Common myeloid progenitor, CD34-positive (primary cell): ENCODE data around the gene CD37. TPM values are rescaled to one million over a fixed set of nuclear protein-coding genes. Genes with fewer than 3 reads are reported as not detected.
"Not testable (repeated sequence)": the region's sequence is repeated elsewhere in the genome, so short reads cannot be mapped to it uniquely, and the experiment has no call there.

Experiments used
- CTCF ChIA-PET: fragments of 350-600 bp; sonication (Branson Sonifier 250); formaldehyde crosslinking; loops from one replicate; lab custom pipeline; 2021; ENCODE audit warnings: antibody characterized with exemption; lab: Charles Lee
- POLR2A ChIA-PET: fragments of 350-600 bp; sonication (Branson Sonifier 250); formaldehyde crosslinking; loops from one replicate; lab custom pipeline; 2021; ENCODE audit warnings: antibody characterized with exemption; lab: Charles Lee
- DNase-seq, 3 donors: peaks; one replicate each; pipeline versions ENCODE4 v3.0.0 to v3.0.0-alpha.2; 2013
- H3K27ac ChIP-seq, 2 experiments: 1 replicate in 1 of 2; 2 replicates in 1 of 2; pipeline ENCODE4 v1.7.0; 2013; ENCODE audit warnings: inconsistent platforms in 2 of 2, low read length in 2 of 2, mild to moderate bottlenecking in 2 of 2, low read depth in 1 of 2, moderate library complexity in 1 of 2; ENCODE audit not compliant: severe bottlenecking in 2 of 2, insufficient read depth in 1 of 2, poor library complexity in 1 of 2
- H3K27me3 ChIP-seq, 5 experiments: replicated peaks in 2 of 5; 1 replicate in 3 of 5; 2 replicates in 2 of 5; pipeline versions ENCODE4 v1.6.1 to v1.7.0; 2013; ENCODE audit warnings: low read length in 4 of 5, mild to moderate bottlenecking in 2 of 5, moderate library complexity in 2 of 5, inconsistent platforms in 1 of 5; ENCODE audit not compliant: insufficient read depth in 5 of 5, control insufficient read depth in 4 of 5
- H3K36me3 ChIP-seq, 4 experiments: 1 replicate in 2 of 4; 2 replicates in 2 of 4; pipeline versions ENCODE4 v1.6.1 to v1.7.0; 2013; ENCODE audit warnings: low read length in 3 of 4, control low read depth in 1 of 4, mild to moderate bottlenecking in 1 of 4; ENCODE audit not compliant: control insufficient read depth in 4 of 4, insufficient read depth in 4 of 4
- H3K4me1 ChIP-seq, 4 experiments: 1 replicate in 3 of 4; 2 replicates in 1 of 4; pipeline versions ENCODE4 v1.6.1 to v1.7.1; 2013; ENCODE audit warnings: low read length in 3 of 4, mild to moderate bottlenecking in 3 of 4, control low read depth in 1 of 4, inconsistent platforms in 1 of 4, moderate library complexity in 1 of 4; ENCODE audit not compliant: control insufficient read depth in 4 of 4, insufficient read depth in 4 of 4; ENCODE audit errors: control extremely low read depth in 1 of 4
- H3K4me3 ChIP-seq, 7 experiments: 1 replicate in 4 of 7; 2 replicates in 3 of 7; pipeline versions ENCODE4 v1.5.1 to v1.7.0; 2013; ENCODE audit warnings: mild to moderate bottlenecking in 7 of 7, low read length in 6 of 7, moderate library complexity in 6 of 7, inconsistent platforms in 2 of 7, low read depth in 2 of 7, control low read depth in 1 of 7; ENCODE audit not compliant: insufficient read depth in 4 of 7, control insufficient read depth in 1 of 7; ENCODE audit errors: extremely low read depth in 1 of 7
- H3K9me3 ChIP-seq, 5 experiments: 1 replicate in 4 of 5; 2 replicates in 1 of 5; pipeline versions ENCODE4 v1.6.1 to v1.7.1; 2013; ENCODE audit warnings: low read length in 4 of 5, mild to moderate bottlenecking in 2 of 5, inconsistent platforms in 1 of 5, low read depth in 1 of 5, moderate library complexity in 1 of 5; ENCODE audit not compliant: control insufficient read depth in 4 of 5, insufficient read depth in 2 of 5; ENCODE audit errors: control extremely low read depth in 1 of 5
- WGBS: methylation state at CpG from one replicate; pipeline ENCODE4 v1.1.5; 2013; ENCODE audit not compliant: insufficient coverage; 5-methylcytosine and 5-hydroxymethylcytosine counted together
- polyA plus RNA-seq: library from polyadenylated mRNA; unstranded; fragments of 120-200 nt; gene quantifications from one replicate; pipeline ENCODE4 v1.2.1, GENCODE V29; 2013

The CD37 gene, protein sequence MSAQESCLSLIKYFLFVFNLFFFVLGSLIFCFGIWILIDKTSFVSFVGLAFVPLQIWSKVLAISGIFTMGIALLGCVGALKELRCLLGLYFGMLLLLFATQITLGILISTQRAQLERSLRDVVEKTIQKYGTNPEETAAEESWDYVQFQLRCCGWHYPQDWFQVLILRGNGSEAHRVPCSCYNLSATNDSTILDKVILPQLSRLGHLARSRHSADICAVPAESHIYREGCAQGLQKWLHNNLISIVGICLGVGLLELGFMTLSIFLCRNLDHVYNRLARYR
- 436 TPM for polyA plus RNA-seq

DNA sequence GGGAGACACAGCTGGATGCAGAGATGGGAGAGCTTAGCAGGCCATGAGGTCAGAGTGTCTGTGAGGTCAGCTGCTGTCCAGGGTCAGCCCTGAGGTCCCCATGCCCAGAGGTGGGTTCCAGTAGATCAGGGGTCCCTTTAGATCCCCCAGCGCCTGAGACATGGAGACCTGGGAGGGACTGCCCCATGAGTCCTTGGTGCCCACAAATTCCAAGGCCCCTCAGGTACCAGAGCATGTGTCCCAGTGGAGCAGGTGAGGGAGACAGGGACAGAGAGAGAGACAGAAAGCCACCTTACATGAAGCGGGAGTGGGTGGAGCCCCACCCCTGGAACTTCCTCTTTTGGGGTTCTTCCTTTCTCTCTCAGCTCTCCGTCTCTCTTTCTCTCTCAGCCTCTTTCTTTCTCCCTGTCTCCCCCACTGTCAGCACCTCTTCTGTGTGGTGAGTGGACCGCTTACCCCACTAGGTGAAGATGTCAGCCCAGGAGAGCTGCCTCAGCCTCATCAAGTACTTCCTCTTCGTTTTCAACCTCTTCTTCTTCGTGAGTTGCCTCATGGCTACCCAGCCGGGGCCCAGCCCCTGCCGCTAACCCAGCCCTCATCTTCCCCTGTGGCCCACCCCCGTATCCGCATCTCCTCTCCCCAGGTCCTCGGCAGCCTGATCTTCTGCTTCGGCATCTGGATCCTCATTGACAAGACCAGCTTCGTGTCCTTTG lies at the start of gene CD37:
Gene CD37, plus strand, starts transcription at position 336 of the 713 bp plus-strand sequence. Its CDS starts 135 bp downstream, at position 471.
- H3K27me3 ChIP-seq = no peaks in the 10 kb centered on the region
- no peaks in the 10 kb centered on the region for H3K9me3 ChIP-seq
- H3K4me3 ChIP-seq = peak within 1 kb of the TSS; percentile 32 to 88 (median 78)
- H3K4me1 ChIP-seq = peaks cover 2 to 59% (median 47%) of the 10 kb centered on the region in 4 experiments
- H3K27ac ChIP-seq = peak within 1 kb of the TSS; percentile 69 to 88
- CTCF ChIA-PET = interaction anchor here (1.1 to 2.3 kb wide), 2 partner anchors 9 to 10 kb away, joined by 5 read pairs; partner anchors contain the start of gene SLC6A16
- POLR2A ChIA-PET = interaction anchor here (0.6 kb wide), 1 partner anchor 117 kb away, joined by 5 read pairs; the partner anchor contains the start of gene ALDH16A1
- DNase-seq = peak; percentile 49 to 86 (median 77)
- WGBS = 0% methylated on average over 8 of the region's 13 CpGs
- H3K36me3 ChIP-seq = peaks cover 2 to 31% (median 20%) of the 10 kb centered on the region in 4 experiments

DNA sequence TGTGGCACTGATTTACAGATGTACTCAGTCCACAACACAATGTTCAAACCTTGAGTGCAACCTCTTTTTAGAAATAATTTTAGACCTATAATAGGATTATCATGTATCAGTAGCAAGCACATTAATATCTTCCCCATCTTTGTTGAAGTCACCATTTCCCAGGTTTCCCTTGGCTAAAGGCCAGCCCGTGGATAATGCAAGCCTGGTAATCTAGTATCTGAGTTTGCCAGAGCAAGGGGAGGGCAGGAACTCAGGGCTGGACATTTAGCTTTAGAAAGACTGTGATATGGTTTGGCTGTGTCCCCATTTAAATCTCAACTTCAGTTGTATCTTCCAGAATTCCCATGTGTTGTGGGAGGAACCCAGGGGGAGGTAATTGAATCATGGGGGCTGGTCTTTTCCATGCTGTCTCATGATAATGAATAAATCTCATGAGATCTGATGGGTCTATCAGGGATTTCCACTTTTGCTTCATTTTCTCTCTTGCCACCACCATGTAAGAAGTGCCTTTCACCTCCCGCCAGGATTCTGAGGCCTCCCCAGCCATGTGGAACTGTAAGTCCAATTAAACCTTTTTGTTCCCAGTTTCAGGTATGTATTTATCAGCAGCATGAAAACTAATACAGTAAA lies 48.0 kb upstream of the CD37 start:
- ChIA-PET POLR2A (no interaction called here), CTCF (no interaction called here)
- H3K9me3 ChIP-seq = peaks cover 0 to 4% (median 0%) of the 10 kb centered on the region in 5 experiments
- H3K36me3 ChIP-seq = no peaks in the 10 kb centered on the region
- H3K4me1 ChIP-seq = no peaks in the 10 kb centered on the region
- no peak overlapping the region for H3K4me3 ChIP-seq
- WGBS = 100% methylated on average over 1 of the region's 2 CpGs
- DNase-seq = no peak
- H3K27ac ChIP-seq = no peak overlapping the region
- H3K27me3 ChIP-seq = peaks cover 0 to 5% (median 0%) of the 10 kb centered on the region in 5 experiments

DNA sequence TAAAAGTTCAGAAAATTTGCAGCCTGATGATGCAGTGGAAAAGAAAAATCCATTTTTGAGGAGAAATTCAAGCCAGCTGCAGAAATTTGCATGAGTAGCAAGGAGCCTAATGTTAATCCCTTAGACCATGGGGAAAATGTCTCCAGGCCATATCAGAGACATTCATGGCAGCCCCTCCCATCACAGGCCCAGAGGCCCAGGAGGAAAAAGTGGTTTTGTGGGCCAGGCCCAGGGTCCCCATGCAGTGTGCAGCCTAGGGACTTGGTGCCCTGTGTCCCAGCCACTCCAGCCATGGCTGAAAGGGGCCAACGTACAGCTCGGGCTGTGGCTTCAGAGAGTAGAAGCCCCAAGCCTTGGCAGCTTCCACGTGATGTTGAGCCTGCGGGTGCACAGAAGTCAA lies 47.0 kb upstream of the CD37 start:
- CTCF ChIA-PET = interaction anchor here (1.5 kb wide), 1 partner anchor 12 kb away, joined by 3 read pairs; no protein-coding TSS in a partner anchor
- POLR2A ChIA-PET, DNase-seq, H3K27ac ChIP-seq, H3K4me1 ChIP-seq, H3K27me3 ChIP-seq, H3K36me3 ChIP-seq, H3K9me3 ChIP-seq, H3K4me3 ChIP-seq: not testable (repeated sequence)
- WGBS = 100% methylated on average over 4 of the region's 4 CpGs

DNA sequence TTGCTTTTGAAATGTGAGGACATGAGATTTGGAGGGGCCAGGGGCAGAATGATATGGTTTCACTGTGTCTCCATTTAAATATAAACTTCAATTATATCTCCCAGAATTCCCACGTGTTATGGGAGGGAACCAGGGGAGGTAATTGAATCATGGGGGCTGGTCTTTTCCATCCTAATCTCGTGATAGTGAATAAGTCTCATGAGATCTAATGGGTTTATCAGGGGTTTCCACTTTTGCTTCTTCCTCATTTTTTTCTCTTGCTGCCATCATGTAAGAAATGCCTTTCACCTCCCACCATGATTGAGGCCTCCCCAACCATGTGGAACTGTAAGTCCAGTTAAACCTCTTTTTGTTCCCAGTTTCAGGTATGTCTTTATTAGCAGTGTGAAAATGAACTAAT lies 45.9 kb upstream of the CD37 start:
- POLR2A ChIA-PET, H3K27me3 ChIP-seq, H3K4me3 ChIP-seq, DNase-seq, H3K36me3 ChIP-seq, H3K9me3 ChIP-seq, H3K4me1 ChIP-seq, H3K27ac ChIP-seq: not testable (repeated sequence)
- CTCF ChIA-PET = interaction anchor here (1.5 kb wide), 1 partner anchor 10 kb away, joined by 3 read pairs; no protein-coding TSS in a partner anchor
- 100% methylated on average over 1 of the region's 2 CpGs for WGBS

DNA sequence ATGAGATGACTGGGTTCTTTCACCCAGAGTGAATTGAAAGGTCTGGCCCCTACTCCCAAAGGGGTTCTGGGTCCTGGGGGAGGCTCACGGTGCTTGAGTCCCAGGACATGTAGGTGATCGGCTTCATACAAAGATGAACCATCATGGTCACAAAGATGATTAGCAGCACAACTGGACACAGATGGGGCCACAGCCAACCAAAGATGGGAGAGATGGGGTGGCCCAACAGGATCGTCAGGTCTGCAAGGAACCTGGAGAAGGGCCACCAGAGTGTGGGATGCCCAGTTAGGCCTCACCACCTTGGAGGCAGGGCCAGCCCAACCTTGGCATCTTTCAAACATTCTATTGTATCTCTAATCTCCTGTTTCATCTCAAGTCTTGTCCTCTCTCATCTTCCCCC lies 44.7 kb upstream of the CD37 start:
- H3K4me3 ChIP-seq = no peak overlapping the region
- no peak for DNase-seq
- no peaks in the 10 kb centered on the region for H3K36me3 ChIP-seq
- H3K4me1 ChIP-seq = no peaks in the 10 kb centered on the region
- H3K27ac ChIP-seq = no peak overlapping the region
- H3K27me3 ChIP-seq = peaks cover 0 to 5% (median 0%) of the 10 kb centered on the region in 5 experiments
- WGBS = 94% methylated on average over 2 of the region's 3 CpGs
- H3K9me3 ChIP-seq = peaks cover 0 to 4% (median 0%) of the 10 kb centered on the region in 5 experiments
- POLR2A ChIA-PET = no interaction called here
- CTCF ChIA-PET = no interaction called here

DNA sequence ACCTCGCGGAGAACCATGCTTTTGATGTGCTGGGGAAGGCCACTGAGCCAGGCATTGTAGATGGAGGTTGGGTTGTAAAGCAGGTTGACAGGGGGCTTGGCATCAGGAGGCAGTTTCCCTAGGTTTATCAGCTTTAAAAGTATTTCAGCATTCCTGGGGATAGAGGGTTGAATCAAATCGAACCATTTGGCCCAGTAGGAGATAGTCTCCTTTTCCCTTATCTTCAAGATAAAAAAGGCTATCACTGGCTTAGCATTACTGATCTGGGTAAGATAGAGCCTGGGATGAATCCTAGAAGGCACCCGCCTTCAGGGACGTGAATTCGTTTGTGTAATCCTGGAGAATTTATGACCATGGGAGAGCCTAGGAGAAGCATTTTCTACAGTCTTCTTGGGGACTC lies 40.8 kb upstream of the CD37 start:
- H3K36me3 ChIP-seq = no peaks in the 10 kb centered on the region
- H3K27me3 ChIP-seq = no peaks in the 10 kb centered on the region
- no peaks in the 10 kb centered on the region for H3K9me3 ChIP-seq
- ChIA-PET CTCF (interaction anchor here (1.3 kb wide), 1 partner anchor 10 kb away, joined by 3 read pairs; no protein-coding TSS in a partner anchor), POLR2A (no interaction called here)
- H3K4me3 ChIP-seq = no peak overlapping the region
- WGBS = 95% methylated on average over 6 of the region's 6 CpGs
- H3K27ac ChIP-seq = no peak overlapping the region
- no peaks in the 10 kb centered on the region for H3K4me1 ChIP-seq
- DNase-seq = no peak
